Measurements from ENCODE around the gene NIN. TPM values are rescaled to one million over a fixed set of nuclear protein-coding genes. Genes with fewer than 3 reads are reported as not detected.

The NIN gene
- total and polyA plus RNA-seq, 5 donors from 2014 or later = 17.6 to 78.2 (median 24.0) TPM

DNA sequence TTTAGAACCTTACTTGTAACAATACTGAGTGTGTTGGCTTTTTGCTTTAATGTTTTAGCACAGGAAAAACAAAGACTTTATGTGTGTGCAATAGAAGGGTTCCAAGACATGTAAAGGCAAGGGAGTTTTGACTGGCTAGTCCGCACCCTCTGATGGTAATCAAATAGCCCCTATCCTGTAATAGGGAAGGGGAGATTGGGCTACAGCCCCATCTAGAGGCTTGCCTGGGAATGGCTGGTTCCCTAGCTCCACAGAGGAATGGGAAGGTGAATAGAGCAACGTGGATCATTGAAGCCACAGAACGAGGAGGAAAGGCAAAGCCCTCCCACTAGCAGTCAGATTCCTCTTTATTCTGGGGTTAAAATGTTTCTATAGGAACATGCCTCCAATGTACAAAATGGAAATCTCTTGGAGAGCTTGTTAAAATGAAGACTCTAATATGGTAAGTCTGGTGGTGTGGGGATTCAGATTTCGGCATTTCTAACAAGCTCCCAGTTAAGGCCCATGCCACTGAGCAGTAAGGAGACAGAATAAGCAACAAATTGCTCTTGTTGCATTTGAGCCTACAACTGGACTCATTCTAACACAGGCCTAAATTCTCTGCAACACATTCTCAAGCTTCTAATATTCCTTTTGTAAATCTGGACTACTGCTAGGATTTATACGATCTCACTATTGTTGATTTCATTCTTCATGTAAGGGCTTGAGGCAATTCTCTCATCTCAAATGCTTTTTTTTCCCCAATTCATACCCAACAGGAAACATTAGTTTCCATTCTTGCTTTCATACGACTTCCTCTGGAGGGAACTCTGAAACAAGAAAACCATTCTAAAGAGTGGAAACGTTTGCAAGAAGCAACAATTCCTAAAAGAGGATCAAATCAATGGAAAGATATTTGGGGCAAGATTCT is 57.1 kb downstream of the NIN start:
- Histone ChIP-seq H3K4me1 (ENCODE audit: control insufficient read depth, insufficient read depth, low read length, poor library complexity, severe bottlenecking) (peaks cover 4% of the 10 kb centered on the region), H3K4me3 (ENCODE audit: low read depth, low read length) (no peak overlapping the region), H3K9me3 (ENCODE audit: control insufficient read depth in 2 of 2, low read length in 2 of 2) (no peaks in the 10 kb centered on the region), H3K36me3 (ENCODE audit: control insufficient read depth, insufficient read depth, low read length) (peaks cover 73% of the 10 kb centered on the region), H3K27me3 (ENCODE audit: control insufficient read depth, insufficient read depth, low read length) (no peaks in the 10 kb centered on the region), H3K27ac (ENCODE audit: insufficient read depth, low read length, poor library complexity, severe bottlenecking) (no peak overlapping the region)
- no peak for DNase-seq
- Mint-ChIP-seq H3K4me3 (no peak overlapping the region), H3K36me3 (peaks cover 55% of the 10 kb centered on the region), H3K27ac (peak overlapping the region in 1 of 3 donors; percentile 63), H3K4me1 (peaks cover 7 to 19% (median 13%) of the 10 kb centered on the region in 4 donors), H3K27me3 (no peaks in the 10 kb centered on the region), H3K9me3 (no peaks in the 10 kb centered on the region)
- ATAC-seq (ENCODE audit: low read depth in 2 of 2) = no peak

DNA sequence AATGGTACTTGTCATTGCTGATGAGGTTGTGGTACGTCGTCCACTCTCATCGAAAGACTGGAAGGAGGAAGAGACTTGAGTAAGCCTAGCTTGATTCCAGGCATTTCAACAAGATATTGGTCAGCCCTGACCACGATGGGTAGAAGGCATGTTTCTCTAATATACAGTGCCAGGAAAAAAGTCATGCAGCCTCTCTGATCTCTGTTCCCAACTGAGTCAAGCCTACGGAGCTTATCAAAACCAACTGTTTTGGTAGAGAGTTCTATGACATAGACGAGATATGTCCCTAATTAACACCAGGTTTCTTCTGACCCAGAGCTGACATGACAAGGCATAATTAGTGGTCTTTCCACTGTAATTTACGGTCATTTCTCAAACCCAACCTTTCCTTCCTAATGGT is 58.5 kb downstream of the NIN start:
- no peaks in the 10 kb centered on the region for H3K9me3 Mint-ChIP-seq
- ATAC-seq (ENCODE audit: low read depth in 2 of 2) = no peak
- H3K27me3 Mint-ChIP-seq = no peaks in the 10 kb centered on the region
- H3K27ac Mint-ChIP-seq = no peak overlapping the region
- Histone ChIP-seq H3K9me3 (ENCODE audit: control insufficient read depth in 2 of 2, low read length in 2 of 2) (no peaks in the 10 kb centered on the region), H3K27ac (ENCODE audit: insufficient read depth, low read length, poor library complexity, severe bottlenecking) (no peak overlapping the region), H3K36me3 (ENCODE audit: control insufficient read depth, insufficient read depth, low read length) (peaks cover 82% of the 10 kb centered on the region), H3K4me3 (ENCODE audit: low read depth, low read length) (no peak overlapping the region), H3K27me3 (ENCODE audit: control insufficient read depth, insufficient read depth, low read length) (no peaks in the 10 kb centered on the region), H3K4me1 (ENCODE audit: control insufficient read depth, insufficient read depth, low read length, poor library complexity, severe bottlenecking) (no peaks in the 10 kb centered on the region)
- H3K4me3 Mint-ChIP-seq = no peak overlapping the region
- H3K4me1 Mint-ChIP-seq = peaks cover 0 to 10% (median 7%) of the 10 kb centered on the region in 4 donors
- no peak for DNase-seq
- H3K36me3 Mint-ChIP-seq = peaks cover 65% of the 10 kb centered on the region

DNA sequence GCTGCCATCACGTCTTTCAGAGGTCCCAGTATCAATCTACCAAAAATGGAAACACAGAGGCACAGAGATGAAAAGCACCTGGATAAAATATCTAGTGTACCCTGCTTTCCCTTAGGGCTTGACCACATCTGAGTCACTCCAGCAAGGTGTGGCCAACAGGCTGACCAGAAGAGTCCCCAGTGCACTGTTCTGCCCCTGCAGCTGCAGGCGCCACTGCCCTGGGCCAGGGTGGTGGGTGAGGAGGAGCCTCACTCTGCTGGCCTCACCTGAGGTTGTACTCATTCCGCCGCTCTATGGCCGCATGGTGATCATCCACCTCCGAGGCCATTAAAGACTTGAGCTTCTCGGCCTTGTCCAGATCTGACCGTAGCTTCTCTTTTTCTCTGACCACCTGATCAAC is 60.4 kb downstream of the NIN start:
- no peak for ATAC-seq (ENCODE audit: low read depth in 2 of 2)
- Histone ChIP-seq H3K4me1 (ENCODE audit: control insufficient read depth, insufficient read depth, low read length, poor library complexity, severe bottlenecking) (no peaks in the 10 kb centered on the region), H3K27me3 (ENCODE audit: control insufficient read depth, insufficient read depth, low read length) (no peaks in the 10 kb centered on the region), H3K36me3 (ENCODE audit: control insufficient read depth, insufficient read depth, low read length) (peaks cover 86% of the 10 kb centered on the region), H3K27ac (ENCODE audit: insufficient read depth, low read length, poor library complexity, severe bottlenecking) (no peak overlapping the region), H3K9me3 (ENCODE audit: control insufficient read depth in 2 of 2, low read length in 2 of 2) (no peaks in the 10 kb centered on the region), H3K4me3 (ENCODE audit: low read depth, low read length) (no peak overlapping the region)
- no peaks in the 10 kb centered on the region for H3K9me3 Mint-ChIP-seq
- no peak overlapping the region for H3K4me3 Mint-ChIP-seq
- H3K27me3 Mint-ChIP-seq = no peaks in the 10 kb centered on the region
- peaks cover 68% of the 10 kb centered on the region for H3K36me3 Mint-ChIP-seq
- DNase-seq = no peak
- peak overlapping the region in 1 of 3 donors; percentile 41 for H3K27ac Mint-ChIP-seq
- H3K4me1 Mint-ChIP-seq = peaks cover 0 to 10% (median 9%) of the 10 kb centered on the region in 4 donors

DNA sequence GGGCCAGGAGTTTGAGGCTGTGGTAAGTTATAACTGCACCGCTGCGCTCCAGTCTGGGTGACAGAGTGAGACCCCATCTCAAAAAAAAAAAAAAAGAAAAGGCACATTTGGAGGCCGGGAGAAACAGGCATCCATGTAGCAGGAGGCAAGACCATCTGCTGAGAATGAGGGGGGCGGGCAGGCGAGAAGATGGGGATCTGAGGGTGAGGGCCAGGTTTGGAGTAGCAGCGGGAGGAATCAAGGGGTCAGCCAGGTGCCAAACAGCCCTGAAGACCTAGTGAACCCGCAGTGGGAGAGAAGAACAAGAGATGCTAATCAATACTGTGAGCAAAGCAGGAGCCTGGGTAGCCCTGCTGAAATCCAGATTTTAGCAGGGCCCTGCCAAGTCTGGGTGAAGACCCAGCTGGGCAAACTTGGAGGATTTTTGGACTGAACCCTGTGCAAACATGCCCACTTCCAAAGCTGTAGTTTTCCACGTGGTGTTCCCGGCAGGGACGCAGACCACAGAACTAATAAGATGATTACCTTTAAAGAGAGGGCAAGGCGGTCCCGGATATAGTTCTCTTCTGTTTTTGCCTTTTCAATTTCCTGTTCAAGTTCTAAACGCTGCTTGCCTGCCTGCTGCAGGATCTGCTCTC is 61.0 kb downstream of the NIN start:
- Histone ChIP-seq H3K27me3 (ENCODE audit: control insufficient read depth, insufficient read depth, low read length) (no peaks in the 10 kb centered on the region), H3K27ac (ENCODE audit: insufficient read depth, low read length, poor library complexity, severe bottlenecking) (no peak overlapping the region), H3K4me3 (ENCODE audit: low read depth, low read length) (no peak overlapping the region), H3K36me3 (ENCODE audit: control insufficient read depth, insufficient read depth, low read length) (peaks cover 81% of the 10 kb centered on the region), H3K9me3 (ENCODE audit: control insufficient read depth in 2 of 2, low read length in 2 of 2) (no peaks in the 10 kb centered on the region), H3K4me1 (ENCODE audit: control insufficient read depth, insufficient read depth, low read length, poor library complexity, severe bottlenecking) (no peaks in the 10 kb centered on the region)
- Mint-ChIP-seq H3K4me1 (peaks cover 0 to 10% (median 9%) of the 10 kb centered on the region in 4 donors), H3K27me3 (no peaks in the 10 kb centered on the region), H3K36me3 (peaks cover 71% of the 10 kb centered on the region), H3K27ac (peak overlapping the region in 1 of 3 donors; percentile 41), H3K9me3 (no peaks in the 10 kb centered on the region), H3K4me3 (no peak overlapping the region)
- no peak for DNase-seq
- no peak for ATAC-seq (ENCODE audit: low read depth in 2 of 2)

DNA sequence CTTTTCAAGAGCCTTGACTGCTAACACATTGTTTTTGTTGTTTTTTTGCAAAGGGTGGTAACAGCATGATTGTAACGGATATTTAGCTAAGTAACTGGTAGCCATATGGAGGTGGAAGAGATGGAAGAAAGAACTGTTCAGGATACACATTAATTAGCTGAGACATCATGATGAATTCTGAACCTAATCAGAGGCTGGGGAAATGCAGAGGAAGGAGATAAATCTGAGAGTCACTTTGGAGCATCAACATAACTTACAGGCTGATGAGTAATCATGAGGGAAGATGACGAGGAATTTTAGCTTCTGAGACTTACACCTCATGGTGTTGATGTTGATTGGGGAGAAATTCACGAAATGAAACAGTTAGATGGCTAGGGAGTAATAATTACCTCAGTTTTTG is 62.3 kb downstream of the NIN start:
- Mint-ChIP-seq H3K27me3 (no peaks in the 10 kb centered on the region), H3K4me1 (peaks cover 0 to 9% (median 3%) of the 10 kb centered on the region in 4 donors), H3K4me3 (no peak overlapping the region), H3K9me3 (no peaks in the 10 kb centered on the region), H3K27ac (peak overlapping the region in 1 of 3 donors; percentile 14), H3K36me3 (peaks cover 75% of the 10 kb centered on the region)
- no peak for ATAC-seq (ENCODE audit: low read depth in 2 of 2)
- Histone ChIP-seq H3K36me3 (ENCODE audit: control insufficient read depth, insufficient read depth, low read length) (peaks cover 82% of the 10 kb centered on the region), H3K27ac (ENCODE audit: insufficient read depth, low read length, poor library complexity, severe bottlenecking) (no peak overlapping the region), H3K4me3 (ENCODE audit: low read depth, low read length) (no peak overlapping the region), H3K4me1 (ENCODE audit: control insufficient read depth, insufficient read depth, low read length, poor library complexity, severe bottlenecking) (no peaks in the 10 kb centered on the region), H3K27me3 (ENCODE audit: control insufficient read depth, insufficient read depth, low read length) (no peaks in the 10 kb centered on the region), H3K9me3 (ENCODE audit: control insufficient read depth in 2 of 2, low read length in 2 of 2) (no peaks in the 10 kb centered on the region)
- DNase-seq = no peak

DNA sequence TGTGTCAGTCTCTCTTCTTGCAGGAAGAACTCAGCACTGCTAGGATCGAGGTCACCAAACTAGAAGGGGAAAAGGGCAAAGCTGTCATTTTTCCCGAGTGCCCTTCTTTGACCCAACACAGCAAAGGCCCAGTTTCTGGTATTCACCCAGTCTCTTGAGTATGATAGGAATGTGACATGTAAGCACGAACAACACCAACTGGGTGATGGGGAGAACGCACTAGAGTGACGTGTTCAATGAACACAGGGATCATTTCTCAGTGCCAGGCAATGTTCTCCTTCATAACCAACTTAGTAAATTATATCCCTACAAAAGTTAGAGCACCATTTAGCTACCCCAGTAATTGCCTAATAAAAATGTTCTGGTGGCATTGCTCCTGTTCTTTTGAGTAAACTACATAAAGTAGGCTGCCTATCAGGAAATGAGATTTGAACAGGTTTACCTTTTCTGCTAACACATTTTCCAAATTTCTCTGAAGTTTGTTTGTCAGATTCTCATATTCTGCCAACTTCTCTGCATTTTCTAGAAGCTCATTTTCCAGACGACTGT is 64.5 kb downstream of the NIN start:
- Mint-ChIP-seq H3K4me3 (no peak overlapping the region), H3K9me3 (no peaks in the 10 kb centered on the region), H3K27ac (peak overlapping the region in 1 of 3 donors; percentile 20), H3K4me1 (peaks cover 0 to 9% (median under 1%) of the 10 kb centered on the region in 4 donors), H3K27me3 (no peaks in the 10 kb centered on the region), H3K36me3 (peaks cover 76% of the 10 kb centered on the region)
- no peak for ATAC-seq (ENCODE audit: low read depth in 2 of 2)
- H3K27ac ChIP-seq (ENCODE audit: insufficient read depth, low read length, poor library complexity, severe bottlenecking) = no peak overlapping the region
- no peaks in the 10 kb centered on the region for H3K4me1 ChIP-seq (ENCODE audit: control insufficient read depth, insufficient read depth, low read length, poor library complexity, severe bottlenecking)
- H3K36me3 ChIP-seq (ENCODE audit: control insufficient read depth, insufficient read depth, low read length) = peaks cover 83% of the 10 kb centered on the region
- H3K9me3 ChIP-seq (ENCODE audit: control insufficient read depth in 2 of 2, low read length in 2 of 2) = no peaks in the 10 kb centered on the region
- no peak overlapping the region for H3K4me3 ChIP-seq (ENCODE audit: low read depth, low read length)
- H3K27me3 ChIP-seq (ENCODE audit: control insufficient read depth, insufficient read depth, low read length) = no peaks in the 10 kb centered on the region
- no peak for DNase-seq

DNA sequence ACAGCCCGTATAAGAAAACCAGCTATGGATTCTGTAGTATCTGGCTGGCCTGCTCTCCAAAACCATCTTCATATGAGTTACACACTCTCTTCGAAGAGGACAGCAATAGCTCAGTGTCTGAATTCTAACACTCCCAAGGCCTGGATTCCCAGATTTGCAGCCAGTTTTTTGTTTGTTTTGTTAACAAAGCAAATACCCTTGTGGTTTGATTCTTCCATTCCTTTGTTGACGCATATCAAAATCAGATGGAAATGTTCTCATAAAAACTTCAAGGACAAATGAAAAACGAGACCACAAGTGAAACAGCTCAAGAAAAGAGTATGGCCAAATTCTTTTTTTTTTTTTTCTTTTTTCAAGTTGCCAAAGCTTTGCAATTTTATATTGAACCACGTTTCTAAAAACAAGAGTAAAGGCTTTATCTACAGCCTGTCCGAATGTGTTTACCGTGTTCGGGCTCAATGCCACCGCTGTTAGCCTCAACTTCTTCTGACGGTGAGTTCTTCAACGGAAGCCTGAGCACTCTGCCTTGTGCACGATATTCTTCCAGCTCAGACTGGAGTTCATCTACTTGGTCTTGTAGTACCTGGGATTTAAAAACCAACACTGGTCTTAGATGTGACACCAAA is 67.5 kb downstream of the NIN start:
- Histone ChIP-seq H3K4me1 (ENCODE audit: control insufficient read depth, insufficient read depth, low read length, poor library complexity, severe bottlenecking) (no peaks in the 10 kb centered on the region), H3K27me3 (ENCODE audit: control insufficient read depth, insufficient read depth, low read length) (no peaks in the 10 kb centered on the region), H3K27ac (ENCODE audit: insufficient read depth, low read length, poor library complexity, severe bottlenecking) (no peak overlapping the region), H3K9me3 (ENCODE audit: control insufficient read depth in 2 of 2, low read length in 2 of 2) (no peaks in the 10 kb centered on the region), H3K4me3 (ENCODE audit: low read depth, low read length) (no peak overlapping the region), H3K36me3 (ENCODE audit: control insufficient read depth, insufficient read depth, low read length) (peaks cover 81% of the 10 kb centered on the region)
- peaks cover 65% of the 10 kb centered on the region for H3K36me3 Mint-ChIP-seq
- H3K27ac Mint-ChIP-seq = no peak overlapping the region
- DNase-seq (no peak), ATAC-seq (ENCODE audit: low read depth in 2 of 2) (no peak)
- H3K4me1 Mint-ChIP-seq = peaks cover 0 to 9% (median 0%) of the 10 kb centered on the region in 4 donors
- no peaks in the 10 kb centered on the region for H3K9me3 Mint-ChIP-seq
- H3K4me3 Mint-ChIP-seq = no peak overlapping the region
- H3K27me3 Mint-ChIP-seq = no peaks in the 10 kb centered on the region
